LoVo (cell line): ENCODE measurements around the gene PIGU.
"Not testable (repeated sequence)": the region's sequence is repeated elsewhere in the genome, so short reads cannot be mapped to it uniquely, and the experiment has no call there.

ENCODE experiments used
- DNase-seq: peaks from one replicate; pipeline ENCODE4 v3.0.0-alpha.2; 2016; ENCODE audit warnings: low spot score

Gene PIGU

GRCh38 chr20:34621383-34622367 lies 55.2 kb downstream of the PIGU start:
- no peak for DNase-seq

GRCh38 chr20:34621036-34621343 lies 55.9 kb downstream of the PIGU start:
- no peak for DNase-seq

- no peak for DNase-seq
Observed at GRCh38 chr20:34618676-34619075, 58.2 kb downstream of the PIGU start.

- DNase-seq = not testable (repeated sequence)
Observed at GRCh38 chr20:34616913-34617312, 60.0 kb downstream of the PIGU start.

- no peak for DNase-seq
Observed at GRCh38 chr20:34615477-34615876, 61.4 kb downstream of the PIGU start.

GRCh38 chr20:34611976-34612375 lies 64.9 kb downstream of the PIGU start:
- DNase-seq = not testable (repeated sequence)

GRCh38 chr20:34607066-34607465 lies 69.8 kb downstream of the PIGU start:
- DNase-seq = no peak

- DNase-seq = no peak
Observed at GRCh38 chr20:34604980-34605788, 71.7 kb downstream of the PIGU start.

- DNase-seq = no peak
Observed at GRCh38 chr20:34600892-34601653, 75.8 kb downstream of the PIGU start.

- DNase-seq = no peak
Observed at GRCh38 chr20:34595377-34596184, 81.3 kb downstream of the PIGU start.

GRCh38 chr20:34586488-34587163 lies 90.3 kb downstream of the PIGU start:
- DNase-seq = no peak

GRCh38 chr20:34585019-34585418 lies 91.9 kb downstream of the PIGU start:
- DNase-seq = no peak

- DNase-seq = no peak
Observed at GRCh38 chr20:34583544-34583943, 93.3 kb downstream of the PIGU start.

- peak; percentile 56 for DNase-seq
Observed at GRCh38 chr20:34582911-34583310, 94.0 kb downstream of the PIGU start.

- DNase-seq = no peak
Observed at GRCh38 chr20:34582221-34582620, 94.7 kb downstream of the PIGU start.

- no peak for DNase-seq
Observed at GRCh38 chr20:34581341-34582184, 95.3 kb downstream of the PIGU start.

- peak; percentile 27 for DNase-seq
Observed at GRCh38 chr20:34579979-34580940, 96.6 kb downstream of the PIGU start.

GRCh38 chr20:34579191-34579978 lies 97.5 kb downstream of the PIGU start:
- DNase-seq = peak; percentile 35
